ENCODE results near the gene CCDC24. TPM values are rescaled to one million over a fixed set of nuclear protein-coding genes. Genes with fewer than 3 reads are reported as not detected.

CCDC24 gene
- polyA plus RNA-seq, 3 donors, result 1.1 to 3.0 (median 1.9) TPM

DNA sequence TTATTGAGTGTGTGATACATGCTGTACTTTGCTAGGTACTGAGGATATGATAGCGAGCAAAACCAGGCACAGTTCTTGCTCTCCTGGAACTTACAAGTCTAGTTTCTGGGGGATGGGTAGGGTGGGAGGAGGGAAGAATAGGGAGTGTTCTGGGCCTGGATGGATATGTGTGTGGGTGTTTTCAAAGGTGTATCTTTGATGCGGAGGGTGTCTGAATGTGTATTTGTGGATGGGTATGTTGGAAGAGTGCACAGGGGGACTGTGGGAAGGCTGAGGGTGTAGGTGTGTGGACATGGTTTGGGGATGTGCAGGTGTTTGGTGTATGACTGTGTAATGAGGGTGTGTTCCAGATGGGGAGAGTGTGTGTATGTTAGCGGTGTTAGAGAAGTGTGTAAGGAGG, 26.1 kb upstream of the CCDC24 start:
- H3K4me3 Mint-ChIP-seq, result no peak overlapping the region
- peaks cover 4% of the 10 kb centered on the region for H3K79me2 ChIP-seq (ENCODE audit: insufficient read depth, low read length)
- DNase-seq, result no peak
- no peak overlapping the region for H3K27ac Mint-ChIP-seq
- peaks cover 28 to 38% of the 10 kb centered on the region in 2 donors for H3K36me3 Mint-ChIP-seq
- H3K27me3 ChIP-seq (ENCODE audit: control insufficient read depth in 2 of 2, insufficient read depth in 2 of 2, low read length in 2 of 2), result no peaks in the 10 kb centered on the region
- TF ChIP-seq, protein P1, sequence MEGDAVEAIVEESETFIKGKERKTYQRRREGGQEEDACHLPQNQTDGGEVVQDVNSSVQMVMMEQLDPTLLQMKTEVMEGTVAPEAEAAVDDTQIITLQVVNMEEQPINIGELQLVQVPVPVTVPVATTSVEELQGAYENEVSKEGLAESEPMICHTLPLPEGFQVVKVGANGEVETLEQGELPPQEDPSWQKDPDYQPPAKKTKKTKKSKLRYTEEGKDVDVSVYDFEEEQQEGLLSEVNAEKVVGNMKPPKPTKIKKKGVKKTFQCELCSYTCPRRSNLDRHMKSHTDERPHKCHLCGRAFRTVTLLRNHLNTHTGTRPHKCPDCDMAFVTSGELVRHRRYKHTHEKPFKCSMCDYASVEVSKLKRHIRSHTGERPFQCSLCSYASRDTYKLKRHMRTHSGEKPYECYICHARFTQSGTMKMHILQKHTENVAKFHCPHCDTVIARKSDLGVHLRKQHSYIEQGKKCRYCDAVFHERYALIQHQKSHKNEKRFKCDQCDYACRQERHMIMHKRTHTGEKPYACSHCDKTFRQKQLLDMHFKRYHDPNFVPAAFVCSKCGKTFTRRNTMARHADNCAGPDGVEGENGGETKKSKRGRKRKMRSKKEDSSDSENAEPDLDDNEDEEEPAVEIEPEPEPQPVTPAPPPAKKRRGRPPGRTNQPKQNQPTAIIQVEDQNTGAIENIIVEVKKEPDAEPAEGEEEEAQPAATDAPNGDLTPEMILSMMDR (IDR thresholded peaks at IDR 0.05), result no peak
- no peaks in the 10 kb centered on the region for H3K9me3 ChIP-seq (replicated peaks in 1 of 2; ENCODE audit: control insufficient read depth in 1 of 2, insufficient read depth in 1 of 2, low read length in 2 of 2)
- H3K4me3 ChIP-seq (replicated peaks in 1 of 3; ENCODE audit: low read depth in 2 of 3, low read length in 3 of 3), result no peak overlapping the region
- 98% methylated on average over 3 of the region's 3 CpGs for WGBS (ENCODE audit: insufficient coverage)
- peaks cover 9% of the 10 kb centered on the region for H3K4me1 Mint-ChIP-seq
- H3K4me2 ChIP-seq (replicated peaks; ENCODE audit: extremely low read depth, low read length, poor library complexity, severe bottlenecking), result no peak overlapping the region
- intact Hi-C loops (cut with micrococcal nuclease), result no loop called here
- H3K27ac ChIP-seq (ENCODE audit: low read depth in 1 of 2, low read length in 2 of 2), result no peak overlapping the region
- H4K20me1 ChIP-seq (ENCODE audit: insufficient read depth, low read length), result no peaks in the 10 kb centered on the region
- peaks cover 26 to 31% of the 10 kb centered on the region in 2 donors for H3K4me1 ChIP-seq (ENCODE audit: control insufficient read depth in 1 of 2, insufficient read depth in 2 of 2, low read length in 2 of 2)
- no peak overlapping the region for H2AFZ ChIP-seq (ENCODE audit: insufficient read depth, low read depth, low read length, poor library complexity, severe bottlenecking)
- peaks cover 0 to 2% (median 0%) of the 10 kb centered on the region in 7 donors for H3K9me3 Mint-ChIP-seq
- peaks cover 23 to 61% of the 10 kb centered on the region in 2 donors for H3K36me3 ChIP-seq (replicated peaks in 1 of 2; ENCODE audit: control insufficient read depth in 1 of 2, insufficient read depth in 2 of 2, low read length in 2 of 2)
- H3K9ac ChIP-seq (ENCODE audit: insufficient read depth, low read length, poor library complexity, severe bottlenecking), result no peak overlapping the region
- H3K27me3 Mint-ChIP-seq (ENCODE audit: low read depth in 3 of 3), result peaks cover 0 to 1% (median 0%) of the 10 kb centered on the region in 3 donors

DNA sequence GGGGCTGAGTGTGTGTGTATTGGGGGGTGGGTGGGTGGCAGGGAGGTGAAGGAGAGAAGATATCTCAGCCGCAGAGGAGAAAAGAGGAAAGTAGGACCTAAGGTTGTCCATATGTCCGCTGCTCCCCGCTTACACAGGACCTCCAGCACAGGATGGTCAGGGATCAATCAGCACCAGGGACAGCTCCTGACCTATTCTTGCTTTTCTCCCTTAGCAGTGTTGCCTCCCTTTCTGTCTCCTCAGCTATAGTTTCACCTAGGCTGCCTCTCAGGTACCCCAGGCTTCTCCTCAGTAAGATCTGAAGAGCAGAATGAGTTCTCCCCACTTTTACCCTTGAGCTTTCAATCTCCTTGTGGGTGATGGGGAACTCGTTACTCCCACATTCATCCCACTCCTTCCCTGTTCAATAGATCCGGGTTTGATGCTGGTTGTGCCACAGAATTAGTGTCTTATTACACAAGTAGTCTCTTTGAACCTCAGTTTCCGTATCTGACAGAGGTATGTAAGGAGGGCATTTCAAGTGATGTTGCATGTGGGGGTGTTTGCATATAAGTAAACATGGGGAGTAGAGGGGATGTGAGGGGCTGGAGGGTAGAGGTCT, 23.0 kb upstream of the CCDC24 start:
- Histone ChIP-seq H3K9me3 (replicated peaks in 1 of 2; ENCODE audit: control insufficient read depth in 1 of 2, insufficient read depth in 1 of 2, low read length in 2 of 2) (no peaks in the 10 kb centered on the region), H4K20me1 (ENCODE audit: insufficient read depth, low read length) (no peaks in the 10 kb centered on the region), H3K27ac (ENCODE audit: low read depth in 1 of 2, low read length in 2 of 2) (no peak overlapping the region), H3K4me3 (replicated peaks in 1 of 3; ENCODE audit: low read depth in 2 of 3, low read length in 3 of 3) (no peak overlapping the region), H3K9ac (ENCODE audit: insufficient read depth, low read length, poor library complexity, severe bottlenecking) (no peak overlapping the region), H3K4me2 (replicated peaks; ENCODE audit: extremely low read depth, low read length, poor library complexity, severe bottlenecking) (no peak overlapping the region), H2AFZ (ENCODE audit: insufficient read depth, low read depth, low read length, poor library complexity, severe bottlenecking) (no peak overlapping the region), H3K79me2 (ENCODE audit: insufficient read depth, low read length) (peaks cover 13% of the 10 kb centered on the region), H3K27me3 (ENCODE audit: control insufficient read depth in 2 of 2, insufficient read depth in 2 of 2, low read length in 2 of 2) (no peaks in the 10 kb centered on the region), H3K36me3 (replicated peaks in 1 of 2; ENCODE audit: control insufficient read depth in 1 of 2, insufficient read depth in 2 of 2, low read length in 2 of 2) (peaks cover 6 to 42% of the 10 kb centered on the region in 2 donors), H3K4me1 (ENCODE audit: control insufficient read depth in 1 of 2, insufficient read depth in 2 of 2, low read length in 2 of 2) (peaks cover 24 to 31% of the 10 kb centered on the region in 2 donors)
- Mint-ChIP-seq H3K9me3 (no peaks in the 10 kb centered on the region), H3K27me3 (ENCODE audit: low read depth in 3 of 3) (peaks cover 0 to 1% (median 0%) of the 10 kb centered on the region in 3 donors), H3K4me3 (no peak overlapping the region), H3K4me1 (peaks cover 16% of the 10 kb centered on the region), H3K36me3 (peaks cover 26 to 29% of the 10 kb centered on the region in 2 donors), H3K27ac (no peak overlapping the region)
- TF ChIP-seq, protein P1 (IDR thresholded peaks at IDR 0.05), result no peak
- intact Hi-C loops (cut with micrococcal nuclease), result no loop called here
- no peak for DNase-seq
- 91% methylated on average over 2 of the region's 6 CpGs for WGBS (ENCODE audit: insufficient coverage)

Measured in CD14-positive monocyte (primary cell).